ENCODE data around the gene LTBR.

LTBR gene

DNA sequence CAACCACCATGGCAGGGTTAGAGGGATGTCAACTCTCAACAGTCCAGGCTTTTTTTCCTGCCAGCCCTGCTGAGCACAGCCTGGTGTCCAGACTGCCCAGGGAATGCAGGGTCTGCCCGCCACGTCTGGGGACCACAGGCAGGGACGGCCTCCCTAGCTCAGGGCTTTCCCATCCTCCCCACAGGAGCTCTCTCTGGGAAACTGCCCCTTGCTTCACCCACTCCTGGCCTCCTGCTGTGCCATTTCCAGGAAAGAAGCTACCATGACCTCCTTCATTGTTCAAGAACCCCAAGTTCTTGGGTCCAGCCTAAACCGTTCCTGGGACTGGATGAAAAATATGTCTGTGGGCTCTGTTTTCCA, 13.4 kb upstream of the LTBR start:
- DNase-seq (ENCODE audit: low read depth), result no peak
- TF ChIP-seq, protein P1, sequence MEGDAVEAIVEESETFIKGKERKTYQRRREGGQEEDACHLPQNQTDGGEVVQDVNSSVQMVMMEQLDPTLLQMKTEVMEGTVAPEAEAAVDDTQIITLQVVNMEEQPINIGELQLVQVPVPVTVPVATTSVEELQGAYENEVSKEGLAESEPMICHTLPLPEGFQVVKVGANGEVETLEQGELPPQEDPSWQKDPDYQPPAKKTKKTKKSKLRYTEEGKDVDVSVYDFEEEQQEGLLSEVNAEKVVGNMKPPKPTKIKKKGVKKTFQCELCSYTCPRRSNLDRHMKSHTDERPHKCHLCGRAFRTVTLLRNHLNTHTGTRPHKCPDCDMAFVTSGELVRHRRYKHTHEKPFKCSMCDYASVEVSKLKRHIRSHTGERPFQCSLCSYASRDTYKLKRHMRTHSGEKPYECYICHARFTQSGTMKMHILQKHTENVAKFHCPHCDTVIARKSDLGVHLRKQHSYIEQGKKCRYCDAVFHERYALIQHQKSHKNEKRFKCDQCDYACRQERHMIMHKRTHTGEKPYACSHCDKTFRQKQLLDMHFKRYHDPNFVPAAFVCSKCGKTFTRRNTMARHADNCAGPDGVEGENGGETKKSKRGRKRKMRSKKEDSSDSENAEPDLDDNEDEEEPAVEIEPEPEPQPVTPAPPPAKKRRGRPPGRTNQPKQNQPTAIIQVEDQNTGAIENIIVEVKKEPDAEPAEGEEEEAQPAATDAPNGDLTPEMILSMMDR (conservative IDR thresholded peaks at IDR 0.05; ENCODE audit: low read depth, low read length), result no peak
- no peak overlapping the region for H3K4me3 ChIP-seq (ENCODE audit: low read length)

DNA sequence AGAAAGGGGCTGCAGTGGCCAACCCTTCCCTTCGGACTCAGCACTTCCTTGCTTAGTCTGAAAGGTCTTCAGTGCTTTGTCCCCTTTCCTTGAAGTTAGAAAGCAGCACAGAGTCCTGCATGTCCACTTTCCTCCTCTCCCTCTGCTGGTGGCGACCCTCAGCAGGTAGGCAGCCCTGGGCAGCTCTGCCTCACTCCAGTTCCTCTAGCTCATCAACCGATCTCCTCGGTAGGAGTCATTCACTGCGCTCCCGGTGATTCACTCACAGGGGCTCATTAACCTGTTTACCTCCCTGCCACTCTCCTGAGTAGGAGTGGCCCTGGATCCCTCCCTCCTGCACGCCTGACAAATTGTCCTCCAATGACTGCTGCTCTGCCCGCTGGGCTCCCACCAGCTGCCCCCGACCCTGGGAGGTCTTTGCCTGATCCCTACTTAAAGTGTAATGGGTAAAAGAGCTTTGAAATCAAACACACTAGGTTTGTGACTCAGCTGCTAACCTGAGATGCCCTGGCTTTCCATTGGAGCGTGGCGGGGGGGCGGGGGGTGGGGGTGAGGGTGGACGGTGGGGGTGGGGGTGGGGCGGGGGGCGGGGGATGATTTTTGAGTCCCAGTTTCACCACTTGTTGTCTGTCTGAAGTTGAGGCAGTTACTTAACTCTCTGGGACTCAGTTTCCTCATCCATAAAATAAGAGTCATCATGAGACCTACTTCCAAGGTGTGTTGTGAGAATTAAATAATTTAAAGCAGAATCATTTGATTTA, 12.8 kb upstream of the LTBR start:
- TF ChIP-seq, protein P1 (conservative IDR thresholded peaks at IDR 0.05; ENCODE audit: low read depth, low read length), result peak; percentile 52
- no peak overlapping the region for H3K4me3 ChIP-seq (ENCODE audit: low read length)
- DNase-seq (ENCODE audit: low read depth), result peak; percentile 91

DNA sequence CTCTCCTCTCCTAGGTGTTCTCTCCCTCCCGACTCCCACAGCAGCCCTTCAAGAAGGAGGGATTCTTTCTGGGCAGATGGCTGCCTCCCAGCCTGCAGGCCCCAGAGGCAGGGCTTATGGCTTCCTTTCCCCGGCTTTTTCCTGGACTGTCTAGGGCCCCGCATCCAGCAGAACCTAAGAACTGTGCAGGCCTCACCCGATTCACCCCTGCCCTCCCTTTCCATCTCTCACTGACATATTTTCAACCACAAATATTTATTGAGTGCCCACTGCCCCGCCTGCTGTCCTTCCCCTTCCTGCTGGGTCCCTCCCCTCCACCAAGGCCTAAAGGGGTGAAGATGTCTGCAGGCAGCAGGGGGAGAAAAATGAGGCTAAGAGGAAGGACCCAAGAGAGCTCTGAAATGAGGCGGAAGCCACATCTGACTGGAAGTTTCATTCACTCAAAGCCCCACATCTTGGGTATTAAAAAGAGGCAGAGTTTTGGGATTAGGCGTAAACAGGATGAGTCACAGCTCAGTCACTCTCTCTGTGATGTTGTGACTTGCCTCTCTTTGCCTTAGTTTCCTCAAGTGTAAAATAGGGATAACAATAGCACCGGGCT, 11.5 kb upstream of the LTBR start:
- no peak overlapping the region for H3K4me3 ChIP-seq (ENCODE audit: low read length)
- TF ChIP-seq, protein P1 (conservative IDR thresholded peaks at IDR 0.05; ENCODE audit: low read depth, low read length), result no peak
- DNase-seq (ENCODE audit: low read depth), result peak; percentile 67

DNA sequence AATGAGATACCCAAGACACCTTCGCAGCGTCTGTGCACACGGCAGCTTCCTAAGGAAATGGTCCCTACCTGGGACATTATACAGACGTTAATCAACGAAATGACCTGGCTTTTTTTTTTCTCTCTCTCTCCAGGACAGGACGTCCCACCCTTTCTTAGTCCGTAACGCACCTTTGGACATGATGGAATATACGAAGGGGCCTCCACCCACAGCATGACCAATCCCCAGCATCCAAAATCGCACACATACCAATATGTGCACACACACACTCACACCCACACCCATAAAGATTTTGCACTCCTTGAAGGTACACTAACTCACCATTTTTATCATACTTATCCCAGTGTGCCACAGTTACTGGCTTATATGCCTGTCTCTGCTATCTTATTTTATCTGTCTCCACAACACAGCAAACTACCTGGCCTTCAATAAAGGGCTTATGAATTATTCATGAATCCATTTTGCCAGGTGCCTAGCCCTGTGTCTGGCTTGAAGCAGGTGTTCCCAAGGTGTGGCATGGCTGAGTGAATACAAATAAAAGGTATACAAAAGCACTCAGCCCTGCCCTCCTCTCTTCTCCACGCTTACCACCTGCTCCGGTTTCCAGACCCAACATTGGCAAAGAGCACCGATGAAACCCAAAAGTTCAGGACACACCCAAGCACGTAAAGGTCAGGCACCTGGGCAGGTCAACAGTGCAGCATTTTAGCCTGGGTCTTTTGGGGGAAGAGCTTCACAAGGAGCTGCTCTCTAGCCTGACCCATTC, 10.8 kb upstream of the LTBR start:
- no peak overlapping the region for H3K4me3 ChIP-seq (ENCODE audit: low read length)
- TF ChIP-seq, protein P1 (conservative IDR thresholded peaks at IDR 0.05; ENCODE audit: low read depth, low read length), result no peak
- no peak for DNase-seq (ENCODE audit: low read depth)

DNA sequence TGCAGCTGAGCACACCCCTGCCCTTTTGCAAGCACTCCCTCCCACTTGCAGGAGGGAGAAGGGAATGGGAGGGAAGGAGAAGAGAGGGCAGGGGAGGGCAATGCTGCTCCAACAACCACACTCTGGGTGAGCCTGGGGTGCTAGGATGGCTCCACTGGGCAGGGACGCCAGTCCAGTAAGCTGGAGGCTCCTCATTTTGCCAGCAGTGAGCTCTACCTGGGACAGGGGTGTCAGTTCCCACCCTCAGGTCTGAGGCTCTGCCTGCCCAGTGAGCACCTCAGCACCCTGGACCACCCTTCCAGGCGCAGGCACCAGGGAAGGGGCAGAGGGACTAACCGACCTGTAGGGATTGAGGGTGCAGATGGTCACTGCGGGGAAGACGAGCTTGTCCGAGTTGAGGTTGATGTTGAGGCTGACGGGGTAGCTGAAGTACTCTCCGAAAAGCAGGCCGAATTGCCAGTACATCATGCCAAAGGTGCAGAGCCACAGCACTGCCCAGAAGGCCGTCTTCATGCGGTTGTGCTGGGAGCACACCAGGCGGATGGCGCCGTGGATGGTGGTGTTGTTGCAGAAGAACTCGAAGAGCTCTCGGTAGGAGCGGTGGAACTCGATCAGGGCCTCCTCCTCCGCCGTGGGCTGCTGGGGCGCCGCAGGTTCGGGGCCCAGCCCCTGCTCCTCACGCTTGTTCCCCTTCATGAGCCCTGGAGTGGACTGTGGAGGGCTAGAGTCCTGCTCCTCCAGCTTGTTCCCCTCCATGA, 9.8 kb upstream of the LTBR start:
- TF ChIP-seq, protein P1 (conservative IDR thresholded peaks at IDR 0.05; ENCODE audit: low read depth, low read length), result no peak
- no peak overlapping the region for H3K4me3 ChIP-seq (ENCODE audit: low read length)
- DNase-seq (ENCODE audit: low read depth), result no peak

DNA sequence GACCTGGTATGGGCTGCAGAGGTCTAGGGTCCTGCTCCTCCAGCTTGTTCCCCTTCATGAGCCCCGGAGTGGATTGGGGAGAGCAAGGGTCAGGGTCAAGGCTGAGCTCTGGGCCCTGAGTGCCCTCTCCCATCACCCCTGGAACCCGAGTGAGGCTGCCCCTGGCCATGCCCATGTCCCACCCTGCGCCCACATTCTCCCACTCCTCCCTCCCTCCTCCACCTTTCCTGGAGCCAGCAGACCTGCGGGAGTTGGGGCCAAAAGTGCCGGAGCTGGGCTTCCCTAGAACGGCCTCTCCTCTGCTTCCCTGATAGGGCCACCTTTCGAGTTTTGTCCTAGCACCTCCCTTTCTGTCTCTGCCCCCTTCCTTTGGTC, 9.2 kb upstream of the LTBR start:
- TF ChIP-seq, protein P1 (conservative IDR thresholded peaks at IDR 0.05; ENCODE audit: low read depth, low read length), result no peak
- no peak overlapping the region for H3K4me3 ChIP-seq (ENCODE audit: low read length)
- DNase-seq (ENCODE audit: low read depth), result no peak
